Mesenchymal stem cell (in vitro differentiated cells and primary cell): Measurements from ENCODE around the gene MEIS2.
A peak's percentile ranks its signal among the peaks of the same experiment; 100 is the strongest.

ENCODE experiments used
- DNase-seq: peaks from one replicate; pipeline ENCODE4 v3.0.0-alpha.2; 2013
- H2AFZ ChIP-seq: one replicate; pipeline ENCODE4 v1.6.1; 2013; ENCODE audit warnings: low read depth, mild to moderate bottlenecking, control low read depth, inconsistent platforms, low read length, moderate library complexity
- H2AK5ac ChIP-seq: 2 replicates; pipeline ENCODE4 v1.6.1; 2013; ENCODE audit warnings: low read length, moderate library complexity, mild to moderate bottlenecking, inconsistent platforms; ENCODE audit not compliant: severe bottlenecking
- H2BK120ac ChIP-seq: one replicate; pipeline ENCODE4 v1.6.1; 2013; ENCODE audit warnings: low read depth, mild to moderate bottlenecking, inconsistent platforms, low read length, moderate library complexity
- H2BK12ac ChIP-seq, 2 experiments: one replicate each; pipeline ENCODE4 v1.6.1; 2013; ENCODE audit warnings: inconsistent platforms in 2 of 2, low read length in 2 of 2, mild to moderate bottlenecking in 2 of 2, moderate library complexity in 2 of 2, control low read depth in 1 of 2
- H2BK15ac ChIP-seq: one replicate; pipeline ENCODE4 v1.6.1; 2013; ENCODE audit warnings: mild to moderate bottlenecking, low read depth, inconsistent platforms; ENCODE audit not compliant: poor library complexity, severe bottlenecking
- H2BK5ac ChIP-seq: 2 replicates; pipeline ENCODE4 v1.6.1; 2013; ENCODE audit warnings: low read depth, mild to moderate bottlenecking, low read length, control low read depth, inconsistent platforms; ENCODE audit not compliant: poor library complexity, severe bottlenecking
- H3K14ac ChIP-seq, 2 experiments: one replicate each; pipeline ENCODE4 v1.6.1; 2013; ENCODE audit warnings: inconsistent platforms in 2 of 2, low read length in 2 of 2, control low read depth in 1 of 2, mild to moderate bottlenecking in 1 of 2, moderate library complexity in 1 of 2
- H3K18ac ChIP-seq, 2 experiments: one replicate each; pipeline ENCODE4 v1.6.1; 2013; ENCODE audit warnings: inconsistent platforms in 2 of 2, low read length in 2 of 2, control low read depth in 1 of 2, low read depth in 1 of 2, mild to moderate bottlenecking in 1 of 2
- H3K23ac ChIP-seq, 2 experiments: one replicate each; pipeline ENCODE4 v1.6.1; 2013; ENCODE audit warnings: inconsistent platforms in 2 of 2, low read length in 2 of 2, mild to moderate bottlenecking in 2 of 2, moderate library complexity in 2 of 2, control low read depth in 1 of 2
- H3K27ac ChIP-seq: 2 replicates; pipeline ENCODE4 v1.5.1; 2013; ENCODE audit warnings: mild to moderate bottlenecking, moderate library complexity, low read length, control low read depth, inconsistent platforms; ENCODE audit not compliant: poor library complexity, severe bottlenecking
- H3K27me3 ChIP-seq, 2 experiments: 2 replicates each; pipeline versions ENCODE4 v1.6.1 to v1.7.0; 2013; ENCODE audit warnings: low read length in 2 of 2, mild to moderate bottlenecking in 2 of 2, moderate library complexity in 2 of 2, control low read depth in 1 of 2, inconsistent platforms in 1 of 2; ENCODE audit not compliant: control insufficient read depth in 1 of 2, insufficient read depth in 1 of 2
- H3K36me3 ChIP-seq, 2 experiments: 2 replicates each; pipeline versions ENCODE4 v1.6.1 to v1.7.0; 2013; ENCODE audit warnings: low read length in 2 of 2, control low read depth in 1 of 2, inconsistent platforms in 1 of 2, low read depth in 1 of 2, mild to moderate bottlenecking in 1 of 2; ENCODE audit not compliant: insufficient read depth in 2 of 2, control insufficient read depth in 1 of 2
- H3K4ac ChIP-seq, 2 experiments: one replicate each; pipeline ENCODE4 v1.6.1; 2013; ENCODE audit warnings: inconsistent platforms in 2 of 2, low read length in 2 of 2, mild to moderate bottlenecking in 2 of 2, moderate library complexity in 2 of 2, control low read depth in 1 of 2, low read depth in 1 of 2
- H3K4me1 ChIP-seq: 2 replicates; pipeline ENCODE4 v1.6.1; 2013; ENCODE audit warnings: low read depth, low read length, control low read depth; ENCODE audit not compliant: control insufficient read depth, insufficient read depth
- H3K4me2 ChIP-seq: 2 replicates; pipeline ENCODE4 v1.6.1; 2013; ENCODE audit warnings: low read length, mild to moderate bottlenecking, inconsistent platforms; ENCODE audit not compliant: poor library complexity, severe bottlenecking
- H3K4me3 ChIP-seq, 2 experiments: 2 replicates each; pipeline versions ENCODE4 v1.5.1 to v1.7.0; 2013; ENCODE audit warnings: low read length in 2 of 2, mild to moderate bottlenecking in 2 of 2, control low read depth in 1 of 2, low read depth in 1 of 2; ENCODE audit not compliant: insufficient read depth in 1 of 2
- H3K79me1 ChIP-seq: replicated peaks from 2 replicates; pipeline ENCODE4 v1.6.1; 2013; ENCODE audit warnings: mild to moderate bottlenecking, control low read depth, low read length, inconsistent platforms; ENCODE audit not compliant: poor library complexity, severe bottlenecking
- H3K9ac ChIP-seq: 2 replicates; pipeline ENCODE4 v1.7.0; 2013; ENCODE audit warnings: mild to moderate bottlenecking, low read length, moderate library complexity
- H3K9me3 ChIP-seq: 2 replicates; pipeline ENCODE4 v1.7.0; 2013; ENCODE audit warnings: mild to moderate bottlenecking, low read length; ENCODE audit not compliant: control insufficient read depth
- H4K8ac ChIP-seq: one replicate; pipeline ENCODE4 v1.6.1; 2013; ENCODE audit warnings: inconsistent platforms, mild to moderate bottlenecking, low read length, moderate library complexity
- H4K91ac ChIP-seq: one replicate; pipeline ENCODE4 v1.6.1; 2013; ENCODE audit warnings: mild to moderate bottlenecking, low read length, inconsistent platforms
- WGBS: methylation state at CpG from one replicate; pipeline ENCODE4 v1.1.7; 2013; ENCODE audit warnings: mixed read lengths; 5-methylcytosine and 5-hydroxymethylcytosine counted together

Gene MEIS2

GRCh38 chr15:37086521-37086920 lies 13.8 kb downstream of the MEIS2 start:
- no peak overlapping the region for H3K4me2 ChIP-seq
- DNase-seq, result peak; percentile 51
- no peak overlapping the region for H4K91ac ChIP-seq
- no peak overlapping the region for H3K4ac ChIP-seq
- H3K4me1 ChIP-seq, result peaks cover 2% of the 10 kb centered on the region
- no peak overlapping the region for H2BK15ac ChIP-seq
- H2BK5ac ChIP-seq, result no peak overlapping the region
- H3K9ac ChIP-seq, result peak overlapping the region; percentile 10
- H3K79me1 ChIP-seq, result peaks cover 7% of the 10 kb centered on the region
- no peaks in the 10 kb centered on the region for H3K27me3 ChIP-seq
- no peak overlapping the region for H2AFZ ChIP-seq
- no peaks in the 10 kb centered on the region for H3K9me3 ChIP-seq
- H3K36me3 ChIP-seq, result peaks cover 0 to 86% of the 10 kb centered on the region in 2 experiments
- no peak overlapping the region for H2AK5ac ChIP-seq
- H2BK12ac ChIP-seq, result no peak overlapping the region
- no peak overlapping the region for H3K4me3 ChIP-seq
- no peak overlapping the region for H3K23ac ChIP-seq
- no peak overlapping the region for H3K18ac ChIP-seq
- no peak overlapping the region for H4K8ac ChIP-seq
- no peak overlapping the region for H3K14ac ChIP-seq
- no peak overlapping the region for H3K27ac ChIP-seq
- no CpG with 5 or more reads among the region's 1 CpG for WGBS
- H2BK120ac ChIP-seq, result no peak overlapping the region

GRCh38 chr15:37086120-37086519 lies 14.2 kb downstream of the MEIS2 start:
- Histone ChIP-seq H4K8ac (no peak overlapping the region), H3K9ac (peak overlapping the region; percentile 10), H3K23ac (no peak overlapping the region), H3K36me3 (peaks cover 0 to 86% of the 10 kb centered on the region in 2 experiments), H3K4me2 (no peak overlapping the region), H2AFZ (no peak overlapping the region), H2BK15ac (no peak overlapping the region), H2BK120ac (no peak overlapping the region), H3K18ac (no peak overlapping the region), H2BK12ac (no peak overlapping the region), H3K27me3 (no peaks in the 10 kb centered on the region), H2BK5ac (no peak overlapping the region), H3K4me3 (no peak overlapping the region), H4K91ac (no peak overlapping the region), H3K14ac (no peak overlapping the region), H3K9me3 (no peaks in the 10 kb centered on the region), H3K4me1 (peaks cover 2% of the 10 kb centered on the region), H3K4ac (no peak overlapping the region), H3K79me1 (peaks cover 7% of the 10 kb centered on the region), H3K27ac (no peak overlapping the region), H2AK5ac (no peak overlapping the region)
- DNase-seq, result peak; percentile 18
- WGBS, result 86% methylated on average over 3 of the region's 3 CpGs

- H2AFZ ChIP-seq, result no peak overlapping the region
- H2BK120ac ChIP-seq, result no peak overlapping the region
- peak overlapping the region in 1 of 2 experiments; percentile 44 for H3K18ac ChIP-seq
- no peak overlapping the region for H4K8ac ChIP-seq
- no peak overlapping the region for H2BK15ac ChIP-seq
- H3K36me3 ChIP-seq, result peaks cover 0 to 75% of the 10 kb centered on the region in 2 experiments
- no peak overlapping the region for H3K9ac ChIP-seq
- H4K91ac ChIP-seq, result no peak overlapping the region
- H2AK5ac ChIP-seq, result peak overlapping the region; percentile 62
- no peak overlapping the region for H3K27ac ChIP-seq
- no peaks in the 10 kb centered on the region for H3K27me3 ChIP-seq
- H2BK12ac ChIP-seq, result no peak overlapping the region
- H3K4me2 ChIP-seq, result no peak overlapping the region
- 63% methylated on average over 3 of the region's 3 CpGs for WGBS
- peaks cover 2% of the 10 kb centered on the region for H3K4me1 ChIP-seq
- H3K14ac ChIP-seq, result no peak overlapping the region
- no peak overlapping the region for H3K4me3 ChIP-seq
- peaks cover 10% of the 10 kb centered on the region for H3K79me1 ChIP-seq
- no peak overlapping the region for H2BK5ac ChIP-seq
- H3K4ac ChIP-seq, result no peak overlapping the region
- no peaks in the 10 kb centered on the region for H3K9me3 ChIP-seq
- DNase-seq, result peak; percentile 16
- H3K23ac ChIP-seq, result no peak overlapping the region
These were observed 15.7 kb downstream of the MEIS2 start for GRCh38 chr15:37084602-37085001.

GRCh38 chr15:37083610-37084009 lies 16.7 kb downstream of the MEIS2 start:
- H3K4ac ChIP-seq, result no peak overlapping the region
- H2BK15ac ChIP-seq, result no peak overlapping the region
- no peak overlapping the region for H3K18ac ChIP-seq
- H2BK5ac ChIP-seq, result no peak overlapping the region
- H2BK120ac ChIP-seq, result no peak overlapping the region
- no peaks in the 10 kb centered on the region for H3K9me3 ChIP-seq
- peaks cover 0 to 72% of the 10 kb centered on the region in 2 experiments for H3K36me3 ChIP-seq
- H3K4me2 ChIP-seq, result no peak overlapping the region
- H3K14ac ChIP-seq, result no peak overlapping the region
- no peak overlapping the region for H3K23ac ChIP-seq
- H2AK5ac ChIP-seq, result no peak overlapping the region
- peaks cover 2% of the 10 kb centered on the region for H3K4me1 ChIP-seq
- no peak overlapping the region for H3K9ac ChIP-seq
- peaks cover 11% of the 10 kb centered on the region for H3K79me1 ChIP-seq
- peak; percentile 21 for DNase-seq
- H3K27me3 ChIP-seq, result no peaks in the 10 kb centered on the region
- H3K4me3 ChIP-seq, result no peak overlapping the region
- WGBS, result 69% methylated on average over 3 of the region's 6 CpGs
- H3K27ac ChIP-seq, result peak overlapping the region; percentile 8
- peak overlapping the region in 1 of 2 experiments; percentile 60 for H2BK12ac ChIP-seq
- H2AFZ ChIP-seq, result no peak overlapping the region
- H4K91ac ChIP-seq, result no peak overlapping the region
- H4K8ac ChIP-seq, result no peak overlapping the region
